Pancreas (tissue), 10 donors: ENCODE measurements around the gene EPB41L3. TPM values are rescaled to one million over a fixed set of nuclear protein-coding genes. Genes with fewer than 3 reads are reported as not detected.
A peak's percentile ranks its signal among the peaks of the same experiment; 100 is the strongest.
"Not testable (repeated sequence)": the region's sequence is repeated elsewhere in the genome, so short reads cannot be mapped to it uniquely, and the experiment has no call there.

ENCODE experiments used
- ATAC-seq, 4 donors: fragments of 200-7000 bp; cut with Tn5 transposase; one replicate each; pipeline versions ENCODE4 v1.8.0 to v1.9.1; 2020; ENCODE audit warnings: mild to moderate bottlenecking in 4 of 4, moderate library complexity in 4 of 4
- DNase-seq, 6 donors: peaks; one replicate each; pipeline ENCODE4 v3.0.0-alpha.2; 2020
- FAIRE-seq: peaks from 2 replicates; lab custom pipeline; 2012; peaks lifted over from hg19 to GRCh38; lab: Jason Lieb, UNC
- H3K27ac ChIP-seq, 4 donors: fragments of 200-600 bp; sonication (generic); 1 replicate in 3 of 4; 2 replicates in 1 of 4; pipeline versions ENCODE4 v1.5.0 to v1.8.0; 2020
- H3K27me3 ChIP-seq, 4 donors: fragments of 200-600 bp; one replicate each; pipeline ENCODE4 v1.8.0; 2021
- H3K36me3 ChIP-seq, 3 donors: fragments of 200-600 bp; sonication (generic) in 1 of 3; one replicate each; pipeline versions ENCODE4 v1.5.0 to v1.8.0; 2020 to 2021
- H3K4me1 ChIP-seq, 3 donors: fragments of 200-600 bp; one replicate each; pipeline ENCODE4 v1.8.0; 2021
- H3K4me3 ChIP-seq, 4 donors: fragments of 200-600 bp; sonication (generic) in 2 of 4; one replicate each; pipeline versions ENCODE4 v1.5.0 to v1.8.0; 2020 to 2021
- H3K9me3 ChIP-seq, 4 donors: fragments of 200-600 bp; one replicate each; pipeline ENCODE4 v1.8.0; 2021
- WGBS, 2 donors: extraction: QIAGEN DNeasy Blood & Tissue Kit; methylation state at CpG; one replicate each; pipeline ENCODE4 v1.1.7; 2013; 5-methylcytosine and 5-hydroxymethylcytosine counted together
- intact Hi-C, 3 donors: fragments of 100-400 bp; cut with DNase I; formaldehyde crosslinking; loops; one replicate each; pipeline versions ENCODE4 v1.11.1 to v1.14.2; 2022
- polyA plus RNA-seq, 2 donors: library from polyadenylated mRNA; stranded (reverse); fragments of 200-250 nt; gene quantifications; one replicate each; pipeline ENCODE4 v1.2.3, GENCODE V29; 2013
- total RNA-seq, 6 donors: library from RNA; stranded (reverse); fragmentation: NEBNext Ultra II Directional in 4 of 6; extraction: Animal tissue kit (Norgen Biotek cat#: 25700) in 4 of 6; gene quantifications; one replicate each; pipeline versions ENCODE4 v1.2.1 to v1.2.4, GENCODE V29; 2021 to 2023
- TF ChIP-seq, protein P1 (sequence below), 4 donors: fragments of 200-600 bp; sonication (generic) in 3 of 4; IDR thresholded peaks; one replicate each; pipeline versions ENCODE4 v1.5.0 to v1.8.0; 2021; ENCODE audit warnings: antibody characterized with exemption in 4 of 4
- donor health status: healthy with polysubstance abuse.
- donor health status: DM: no; HTN: no; CAD: no; lungs with moderate emphysema.
- donor health status: DM: no; HTN: no; CAD: no.
- donor health status: control.
- donor health status: control.
- donor health status: Bipolar disorder and iron deficiency.
- donor health status: DM: yes; HTN: yes; CAD: no.
- donor health status: DM: no; HTN: no; CAD: no.
- donor health status: DM: no; HTN: no; CAD: no.
- donor health status: DM: yes; HTN: yes; CAD: no.

The EPB41L3 gene
- total and polyA plus RNA-seq, 8 donors: 3.8 to 18.3 (median 11.1) TPM

GRCh38 chr18:5582849-5583681 is 39.3 kb upstream of the EPB41L3 start:
- Histone ChIP-seq H3K27ac (peak overlapping the region in 1 of 4 donors; percentile 36), H3K36me3 (no peaks in the 10 kb centered on the region), H3K4me1 (no peaks in the 10 kb centered on the region), H3K4me3 (no peak overlapping the region), H3K27me3 (no peaks in the 10 kb centered on the region), H3K9me3 (no peaks in the 10 kb centered on the region)
- WGBS, 2 donors: 71 to 73% methylated on average over 10 of the region's 10 CpGs
- intact Hi-C loops: no loop called here
- DNase-seq (peak in 1 of 6 donors; percentile 25), ATAC-seq (peak in 2 of 4 donors; percentile 71 to 75), FAIRE-seq (no peak)
- TF ChIP-seq, protein P1, sequence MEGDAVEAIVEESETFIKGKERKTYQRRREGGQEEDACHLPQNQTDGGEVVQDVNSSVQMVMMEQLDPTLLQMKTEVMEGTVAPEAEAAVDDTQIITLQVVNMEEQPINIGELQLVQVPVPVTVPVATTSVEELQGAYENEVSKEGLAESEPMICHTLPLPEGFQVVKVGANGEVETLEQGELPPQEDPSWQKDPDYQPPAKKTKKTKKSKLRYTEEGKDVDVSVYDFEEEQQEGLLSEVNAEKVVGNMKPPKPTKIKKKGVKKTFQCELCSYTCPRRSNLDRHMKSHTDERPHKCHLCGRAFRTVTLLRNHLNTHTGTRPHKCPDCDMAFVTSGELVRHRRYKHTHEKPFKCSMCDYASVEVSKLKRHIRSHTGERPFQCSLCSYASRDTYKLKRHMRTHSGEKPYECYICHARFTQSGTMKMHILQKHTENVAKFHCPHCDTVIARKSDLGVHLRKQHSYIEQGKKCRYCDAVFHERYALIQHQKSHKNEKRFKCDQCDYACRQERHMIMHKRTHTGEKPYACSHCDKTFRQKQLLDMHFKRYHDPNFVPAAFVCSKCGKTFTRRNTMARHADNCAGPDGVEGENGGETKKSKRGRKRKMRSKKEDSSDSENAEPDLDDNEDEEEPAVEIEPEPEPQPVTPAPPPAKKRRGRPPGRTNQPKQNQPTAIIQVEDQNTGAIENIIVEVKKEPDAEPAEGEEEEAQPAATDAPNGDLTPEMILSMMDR (IDR thresholded peaks at IDR 0.05): no peak

DNA sequence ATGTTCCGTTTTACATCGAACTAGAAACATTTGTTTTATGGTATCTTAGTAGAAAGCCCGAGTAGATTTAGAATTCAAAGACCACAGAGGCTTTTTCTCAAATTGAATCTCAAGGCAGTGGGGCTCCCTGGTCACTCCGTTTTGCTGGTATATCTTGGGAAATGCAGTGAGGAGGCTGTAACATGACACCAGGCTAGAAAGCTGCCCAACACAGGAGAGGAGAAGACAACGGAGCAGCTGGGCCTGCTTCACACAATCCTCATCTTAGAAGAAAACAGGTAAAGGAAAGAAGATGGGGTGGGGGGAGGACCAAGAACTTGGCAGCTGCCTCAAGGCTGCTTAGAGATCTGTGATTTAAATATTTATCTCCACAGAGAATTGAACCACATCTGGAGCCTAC is 38.3 kb upstream of the EPB41L3 start:
- Histone ChIP-seq H3K4me1 (no peaks in the 10 kb centered on the region), H3K9me3 (no peaks in the 10 kb centered on the region), H3K4me3 (no peak overlapping the region), H3K27me3 (no peaks in the 10 kb centered on the region), H3K27ac (no peak overlapping the region), H3K36me3 (no peaks in the 10 kb centered on the region)
- DNase-seq (no peak), ATAC-seq (no peak), FAIRE-seq (no peak)
- 27 to 33% methylated on average over 5 of the region's 5 CpGs for WGBS, 2 donors
- intact Hi-C loops: no loop called here
- TF ChIP-seq, protein P1 (IDR thresholded peaks at IDR 0.05): no peak

DNA sequence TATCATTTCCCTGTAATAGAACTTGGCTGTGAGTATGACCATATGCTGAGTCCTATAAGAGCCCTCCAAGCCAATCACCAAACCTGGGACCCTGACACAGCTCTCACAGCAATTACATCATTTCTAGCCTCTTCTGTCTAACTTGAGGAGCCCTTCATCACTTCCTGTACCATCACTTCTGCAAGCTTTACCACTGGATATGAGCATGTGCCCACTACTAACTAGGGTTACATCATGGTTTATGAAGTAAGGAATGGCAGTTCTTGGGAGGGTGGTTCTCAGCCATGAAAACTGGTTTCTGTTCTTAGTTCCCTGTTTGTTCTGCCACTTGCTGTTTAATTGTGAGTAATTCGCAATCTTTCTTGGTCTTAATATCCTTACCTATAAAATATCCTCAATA is 31.0 kb upstream of the EPB41L3 start:
- ATAC-seq (peak in 1 of 4 donors; percentile 41), FAIRE-seq (no peak), DNase-seq (no peak)
- no peaks in the 10 kb centered on the region for H3K36me3 ChIP-seq
- intact Hi-C loops: no loop called here
- H3K4me1 ChIP-seq: no peaks in the 10 kb centered on the region
- no peaks in the 10 kb centered on the region for H3K9me3 ChIP-seq
- TF ChIP-seq, protein P1 (IDR thresholded peaks at IDR 0.05): no peak
- H3K27ac ChIP-seq: no peak overlapping the region
- no peak overlapping the region for H3K4me3 ChIP-seq
- 88 to 91% methylated on average over 1 of the region's 1 CpG for WGBS, 2 donors
- no peaks in the 10 kb centered on the region for H3K27me3 ChIP-seq

DNA sequence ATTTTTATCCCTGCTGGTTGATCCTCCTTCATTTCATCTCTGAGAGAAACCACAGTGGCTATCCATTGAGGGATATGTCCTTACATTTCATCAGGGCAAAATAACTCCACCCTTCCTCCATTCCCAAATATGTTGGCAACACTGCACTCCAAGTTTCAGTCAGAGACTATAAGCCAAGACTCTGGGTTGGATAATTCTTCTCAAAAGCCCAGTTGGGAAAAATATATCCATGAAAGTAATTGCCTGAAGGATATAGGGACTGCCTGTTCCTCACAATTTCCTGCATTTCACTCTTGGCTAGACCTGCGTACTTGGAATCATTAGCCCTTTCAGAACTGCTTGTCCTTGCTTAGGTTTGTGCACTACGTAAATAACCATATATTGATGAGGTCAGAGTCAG is 27.9 kb upstream of the EPB41L3 start:
- intact Hi-C loops: no loop called here
- H3K9me3 ChIP-seq: no peaks in the 10 kb centered on the region
- no peaks in the 10 kb centered on the region for H3K4me1 ChIP-seq
- H3K27ac ChIP-seq: no peak overlapping the region
- ATAC-seq (no peak), FAIRE-seq (no peak), DNase-seq (no peak)
- 60 to 63% methylated on average over 2 of the region's 2 CpGs for WGBS, 2 donors
- H3K36me3 ChIP-seq: no peaks in the 10 kb centered on the region
- TF ChIP-seq, protein P1 (IDR thresholded peaks at IDR 0.05): no peak
- H3K27me3 ChIP-seq: no peaks in the 10 kb centered on the region
- H3K4me3 ChIP-seq: no peak overlapping the region

GRCh38 chr18:5570613-5571012 is 26.8 kb upstream of the EPB41L3 start:
- FAIRE-seq, H3K9me3 ChIP-seq, H3K4me1 ChIP-seq, H3K4me3 ChIP-seq, H3K27me3 ChIP-seq, H3K27ac ChIP-seq, intact Hi-C loops, H3K36me3 ChIP-seq: not testable (repeated sequence)
- peak in 1 of 6 donors; percentile 12 for DNase-seq
- WGBS, 2 donors: 33 to 48% methylated on average over 2 of the region's 2 CpGs
- ATAC-seq: peak in 2 of 4 donors; percentile 39 to 65
